LNCAP (cell line): ENCODE data around the gene ITM2C.

Experiments used
- TF ChIP-seq, protein P1 (sequence below): fragments of 450-650 bp; IDR thresholded peaks from 2 replicates; pipeline ENCODE4 v1.5.1; 2017; ENCODE audit warnings: mild to moderate bottlenecking

Gene ITM2C

DNA sequence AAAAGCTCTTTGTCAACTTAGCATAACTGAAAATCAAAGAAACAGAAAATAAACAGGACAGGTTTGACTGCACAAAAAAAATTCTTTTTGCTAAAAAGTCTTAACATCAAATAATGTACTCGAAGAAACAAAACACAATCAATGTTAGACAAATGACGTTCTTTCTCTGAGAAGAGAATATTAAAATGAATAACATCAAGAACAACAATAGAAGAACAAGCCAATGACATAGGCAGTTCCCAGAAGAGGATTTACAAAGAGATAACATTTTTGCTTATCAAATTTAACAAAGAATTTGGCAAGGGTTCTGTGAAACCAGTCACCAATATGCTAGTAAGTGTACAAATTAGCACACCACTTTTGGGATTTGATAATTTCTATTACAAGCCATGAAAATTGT is 54.5 kb downstream of the ITM2C start:
- TF ChIP-seq, protein P1, sequence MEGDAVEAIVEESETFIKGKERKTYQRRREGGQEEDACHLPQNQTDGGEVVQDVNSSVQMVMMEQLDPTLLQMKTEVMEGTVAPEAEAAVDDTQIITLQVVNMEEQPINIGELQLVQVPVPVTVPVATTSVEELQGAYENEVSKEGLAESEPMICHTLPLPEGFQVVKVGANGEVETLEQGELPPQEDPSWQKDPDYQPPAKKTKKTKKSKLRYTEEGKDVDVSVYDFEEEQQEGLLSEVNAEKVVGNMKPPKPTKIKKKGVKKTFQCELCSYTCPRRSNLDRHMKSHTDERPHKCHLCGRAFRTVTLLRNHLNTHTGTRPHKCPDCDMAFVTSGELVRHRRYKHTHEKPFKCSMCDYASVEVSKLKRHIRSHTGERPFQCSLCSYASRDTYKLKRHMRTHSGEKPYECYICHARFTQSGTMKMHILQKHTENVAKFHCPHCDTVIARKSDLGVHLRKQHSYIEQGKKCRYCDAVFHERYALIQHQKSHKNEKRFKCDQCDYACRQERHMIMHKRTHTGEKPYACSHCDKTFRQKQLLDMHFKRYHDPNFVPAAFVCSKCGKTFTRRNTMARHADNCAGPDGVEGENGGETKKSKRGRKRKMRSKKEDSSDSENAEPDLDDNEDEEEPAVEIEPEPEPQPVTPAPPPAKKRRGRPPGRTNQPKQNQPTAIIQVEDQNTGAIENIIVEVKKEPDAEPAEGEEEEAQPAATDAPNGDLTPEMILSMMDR = no peak

DNA sequence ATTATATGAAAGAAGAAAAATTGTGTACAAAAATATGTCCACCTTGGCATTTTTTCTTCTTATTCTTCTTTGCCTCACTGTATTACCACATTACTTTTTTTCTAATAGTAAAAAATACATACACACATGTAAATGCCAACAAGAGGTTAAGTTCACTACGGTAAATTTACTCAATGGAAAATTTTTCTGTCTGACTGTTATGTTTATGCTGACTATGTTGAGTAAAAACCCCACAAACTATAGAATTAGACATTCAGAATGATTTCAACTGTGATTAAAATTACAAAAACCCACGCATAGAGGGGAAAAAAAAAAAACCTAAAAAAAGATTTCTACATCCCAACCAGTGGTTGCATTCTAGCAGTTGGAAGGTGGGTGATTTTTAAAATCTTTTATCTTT is 54.9 kb downstream of the ITM2C start:
- TF ChIP-seq, protein P1 = no peak

DNA sequence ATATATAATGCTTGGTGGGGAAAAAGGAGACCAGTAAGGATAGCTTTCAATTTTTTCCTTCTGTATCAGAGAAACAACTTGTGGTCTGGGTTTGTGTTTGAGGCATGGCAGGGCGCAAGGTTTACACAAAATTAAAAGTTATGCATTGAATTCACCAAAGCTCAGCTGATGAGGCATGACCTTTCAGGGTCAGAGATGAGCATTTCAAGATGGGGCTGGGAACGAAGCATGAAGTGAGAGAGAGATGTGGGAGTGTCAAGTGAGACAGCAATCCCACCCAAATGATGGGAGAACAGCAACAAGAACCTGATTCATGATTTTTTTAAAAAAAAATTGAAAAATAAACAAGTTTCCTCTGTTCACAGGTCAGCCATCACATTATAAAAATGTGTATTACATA is 55.4 kb downstream of the ITM2C start:
- TF ChIP-seq, protein P1 = no peak

DNA sequence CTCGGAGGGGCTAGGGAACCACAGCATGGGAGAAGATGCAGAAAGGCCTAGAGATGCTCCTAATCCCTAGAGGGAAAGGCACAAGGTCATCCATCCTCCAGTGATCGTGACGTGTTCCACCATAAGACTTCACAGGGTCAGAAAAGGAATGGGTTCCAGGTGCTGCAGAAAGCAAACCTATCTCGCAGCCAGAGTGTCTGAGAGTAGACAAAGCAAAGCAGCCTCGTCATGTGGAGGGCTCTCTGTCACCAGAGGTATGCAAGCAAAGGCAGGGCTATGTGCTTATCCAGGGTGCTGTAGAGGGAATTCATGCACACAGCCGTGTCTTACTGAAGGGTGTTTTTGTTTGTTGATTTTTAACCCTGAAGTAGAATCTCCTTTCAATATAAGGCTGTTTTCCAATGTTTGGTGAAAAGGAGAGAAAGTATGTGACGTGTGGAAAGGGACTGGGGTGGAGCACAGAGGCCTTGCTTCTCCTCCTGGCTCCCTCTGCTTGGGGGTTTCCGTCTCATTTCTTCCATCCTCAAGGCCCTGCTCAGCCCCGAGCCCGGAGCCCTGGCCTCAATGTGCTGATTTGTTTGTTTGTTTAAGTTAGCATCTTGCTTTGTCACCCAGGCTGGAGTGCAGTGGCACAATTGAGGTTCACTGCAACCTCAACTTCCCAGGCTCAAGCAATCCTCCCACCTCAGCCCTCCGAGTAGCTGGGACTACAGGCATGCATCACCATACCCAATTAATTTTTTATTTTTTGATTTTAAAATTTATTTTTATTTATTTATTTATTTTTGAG is 57.3 kb downstream of the ITM2C start:
- TF ChIP-seq, protein P1 = no peak

DNA sequence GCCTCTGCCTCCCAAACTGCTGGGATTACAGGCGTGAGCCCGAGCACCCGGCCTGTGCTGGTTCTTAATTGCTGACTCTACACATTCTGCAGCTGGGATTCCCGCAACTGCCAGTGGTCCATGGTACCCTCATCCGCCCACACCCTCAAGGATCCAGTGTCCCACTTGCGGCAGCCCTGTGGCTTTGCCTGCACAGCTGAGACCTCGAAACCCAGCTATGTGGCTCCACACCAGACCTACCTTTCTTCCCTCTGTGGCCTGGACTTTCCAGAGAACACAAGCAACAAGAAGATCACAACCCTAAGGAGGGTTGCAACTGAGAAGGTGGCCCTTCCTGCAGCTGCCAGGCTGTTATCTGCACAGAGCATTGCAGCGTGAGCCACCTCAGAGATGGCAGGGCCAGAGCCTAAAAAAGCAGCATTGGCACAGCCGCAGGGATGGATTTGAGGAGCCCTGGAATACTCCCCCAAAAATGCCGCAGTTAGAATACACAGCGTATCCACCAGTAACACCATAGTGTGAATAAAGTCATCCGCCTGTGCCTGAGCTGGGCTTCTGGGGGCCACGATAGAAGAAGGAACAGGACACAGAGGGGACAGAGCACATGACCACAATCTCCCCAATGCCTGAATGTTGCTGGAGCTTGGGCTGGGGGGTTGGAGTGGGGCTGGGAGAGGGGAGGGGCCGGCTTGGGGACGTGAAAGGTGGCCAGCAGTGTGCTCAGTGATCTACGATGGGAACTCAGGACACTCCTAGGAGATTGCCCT is 58.4 kb downstream of the ITM2C start:
- TF ChIP-seq, protein P1 = no peak

DNA sequence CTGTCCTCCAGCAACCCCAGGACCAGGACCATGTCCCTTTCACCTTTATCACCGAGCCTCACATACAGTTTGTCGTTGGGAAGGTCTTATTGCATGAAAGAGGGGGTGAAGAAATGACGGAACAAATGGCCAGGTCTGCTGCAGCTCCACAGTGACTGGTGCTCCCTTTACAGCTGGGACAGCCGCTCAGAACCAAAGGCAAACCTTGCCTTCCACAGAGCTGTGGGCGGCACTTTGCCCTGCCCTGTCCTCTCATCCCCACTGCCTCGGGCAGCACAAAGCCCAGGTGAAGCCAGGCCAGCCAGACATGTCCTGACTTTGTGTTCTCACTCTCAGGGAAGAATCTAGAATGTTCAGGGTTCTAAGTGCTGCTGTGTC is 59.3 kb downstream of the ITM2C start:
- TF ChIP-seq, protein P1 = no peak

DNA sequence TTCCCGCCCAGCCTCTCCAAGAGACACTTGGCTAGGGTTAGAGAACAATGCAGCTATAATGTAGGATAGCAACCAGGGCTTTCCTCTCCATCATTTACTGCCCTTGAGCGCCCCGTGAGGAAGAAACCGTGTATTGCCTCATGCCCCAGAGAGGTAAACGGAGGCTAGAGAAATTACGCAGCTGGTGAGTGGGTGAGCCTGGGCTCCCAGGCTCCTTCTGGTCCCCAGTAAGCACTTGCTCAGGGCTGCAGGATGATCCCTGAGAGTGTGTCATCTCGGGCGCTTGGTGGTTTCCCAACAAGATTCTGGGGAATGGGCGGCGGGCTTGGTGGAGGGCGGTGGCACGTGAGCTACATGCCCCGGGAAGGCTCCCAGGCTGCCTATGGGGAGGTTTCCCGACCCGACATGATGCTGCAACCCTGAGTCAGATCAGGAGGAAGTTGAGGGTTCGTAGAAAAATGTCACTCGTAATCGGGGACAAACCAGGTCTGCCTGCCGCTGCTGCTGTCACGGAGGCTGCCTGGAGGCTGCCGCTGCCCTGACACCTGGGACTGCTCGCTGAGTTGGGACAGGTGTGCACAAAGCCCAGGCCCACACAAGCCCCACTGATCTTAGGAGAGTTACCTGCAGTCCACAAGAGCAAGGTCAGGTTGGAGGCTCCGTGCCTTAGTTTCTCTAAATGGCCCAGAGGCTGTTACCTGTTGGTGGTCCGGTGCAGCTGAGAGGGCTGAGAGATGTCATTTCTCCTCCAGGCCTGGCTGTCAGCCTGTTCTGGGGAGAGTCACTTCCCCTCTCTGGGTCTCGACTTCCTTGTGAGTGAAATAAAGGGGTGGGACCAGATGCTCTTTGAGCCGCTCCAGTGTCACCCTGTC is 60.0 kb downstream of the ITM2C start, which contains the start of gene GPR55:
Gene GPR55, minus strand, starts transcription at position 773 of the 872 bp plus-strand sequence. CDS start 14,280 bp downstream, outside the sequence.
- TF ChIP-seq, protein P1 = no peak
